Ovary (tissue), 9 donors: ENCODE data around the gene WDR31. TPM values are rescaled to one million over a fixed set of nuclear protein-coding genes. Genes with fewer than 3 reads are reported as not detected.

Source experiments
- DNase-seq, 5 donors: peaks; one replicate each; pipeline ENCODE4 v3.0.0-alpha.2; 2019 to 2020
- H3K27ac ChIP-seq, 2 donors: fragments of 200-600 bp; one replicate each; pipeline versions ENCODE4 v1.5.1 to v1.8.0; 2019 to 2022
- H3K27me3 ChIP-seq: fragments of 200-600 bp; one replicate; pipeline ENCODE4 v1.8.0; 2022
- H3K36me3 ChIP-seq: fragments of 200-600 bp; sonication (generic); one replicate; pipeline ENCODE4 v1.5.1; 2019
- H3K4me1 ChIP-seq: one replicate; pipeline ENCODE4 v1.8.1; 2013; ENCODE audit warnings: mild to moderate bottlenecking, moderate library complexity; ENCODE audit not compliant: insufficient read depth
- H3K4me3 ChIP-seq: fragments of 200-600 bp; sonication (generic); one replicate; pipeline ENCODE4 v1.5.1; 2017
- H3K9me3 ChIP-seq, 2 donors: fragments of 200-600 bp in 1 of 2; sonication (generic) in 1 of 2; one replicate each; pipeline versions ENCODE4 v1.5.1 to v1.8.1; 2013 to 2019; ENCODE audit warnings: mild to moderate bottlenecking in 1 of 2, moderate library complexity in 1 of 2
- CTCF ChIP-seq, 3 donors: fragments of 450-650 bp in 2 of 3; fragments of 200-600 bp in 1 of 3; IDR thresholded peaks; one replicate each; pipeline versions ENCODE4 v1.5.1 to v1.8.0; 2016 to 2022; ENCODE audit warnings: antibody characterized with exemption in 3 of 3, mild to moderate bottlenecking in 1 of 3
- EP300 ChIP-seq: sonication (generic); formaldehyde crosslinking; IDR thresholded peaks from one replicate; pipeline ENCODE4 v1.6.1; 2017; ENCODE audit warnings: antibody characterized with exemption
- POLR2A ChIP-seq: fragments of 450-650 bp; IDR thresholded peaks from one replicate; pipeline ENCODE4 v1.6.1; 2017; ENCODE audit warnings: antibody characterized with exemption, mild to moderate bottlenecking, moderate library complexity
- WGBS, 3 donors: extraction: QIAGEN DNeasy Blood & Tissue Kit in 1 of 3; methylation state at CpG; one replicate each; pipeline versions ENCODE4 v1.1.5 to v1.1.7; 2013 to 2017; 5-methylcytosine and 5-hydroxymethylcytosine counted together
- intact Hi-C, 4 donors: fragments of 100-400 bp; cut with DNase I; formaldehyde crosslinking; loops; one replicate each; pipeline versions ENCODE4 v1.11.0 to v1.15.1; 2022 to 2023
- polyA plus RNA-seq, 2 donors: library from polyadenylated mRNA; stranded (reverse); fragments of 200-250 nt in 1 of 2; fragments of 350-450 nt in 1 of 2; fragmentation: Illumina TruSeq in 1 of 2; extraction: RNeasy Lipid Tissue Mini Kit (QIAGEN cat#74804) in 1 of 2; gene quantifications; one replicate each; pipeline ENCODE4 v1.2.3, GENCODE V29; 2013 to 2014
- total RNA-seq, 7 donors: library from RNA; depleted of rRNA in 2 of 7; stranded (reverse); fragments of >200 nt in 2 of 7; fragmentation: NEBNext Ultra II Directional in 3 of 7; extraction: Animal tissue kit (Norgen Biotek cat#: 25700) in 3 of 7; gene quantifications; one replicate each; pipeline versions ENCODE4 v1.1.0 to v1.2.4, GENCODE V29; 2016 to 2023
- donor health status: DM: no; HTN: no; CAD: no; lungs with moderate emphysema.
- donor health status: DM: no; HTN: no; CAD: no.
- donor health status: Bipolar disorder and iron deficiency.
- donor health status: DM: yes; HTN: yes; CAD: no.
- donor health status: DM: no; HTN: no; CAD: no.
- donor health status: DM: yes; HTN: yes; CAD: no.

The WDR31 gene
- total and polyA plus RNA-seq, 9 donors: 1.7 to 5.3 (median 3.4) TPM

- H3K9me3 ChIP-seq: no peaks in the 10 kb centered on the region
- TF ChIP-seq POLR2A (no peak), CTCF (IDR thresholded peaks at IDR 0.05) (no peak), EP300 (no peak)
- intact Hi-C loops: no loop called here
- H3K4me1 ChIP-seq: peaks cover 5% of the 10 kb centered on the region
- no peak overlapping the region for H3K4me3 ChIP-seq
- DNase-seq: no peak
- H3K36me3 ChIP-seq: no peaks in the 10 kb centered on the region
- no peaks in the 10 kb centered on the region for H3K27me3 ChIP-seq
- WGBS, 3 donors: 93 to 98% (median 97%) methylated on average over 2 of the region's 2 CpGs
- H3K27ac ChIP-seq: no peak overlapping the region
Measured at GRCh38 chr9:113337714-113338113, 2.4 kb downstream of the WDR31 start.

- Histone ChIP-seq H3K27me3 (no peaks in the 10 kb centered on the region), H3K4me3 (no peak overlapping the region), H3K4me1 (no peaks in the 10 kb centered on the region), H3K36me3 (no peaks in the 10 kb centered on the region), H3K27ac (no peak overlapping the region), H3K9me3 (no peaks in the 10 kb centered on the region)
- no peak for TF ChIP-seq EP300
- no peak for TF ChIP-seq CTCF (IDR thresholded peaks at IDR 0.05)
- TF ChIP-seq POLR2A: no peak
- DNase-seq: no peak
- WGBS, 3 donors: 23 to 38% (median 34%) methylated on average over 4 of the region's 4 CpGs
- intact Hi-C loops: no loop called here
Measured at GRCh38 chr9:113331780-113332179, 8.3 kb downstream of the WDR31 start.

GRCh38 chr9:113328045-113328782 lies 11.9 kb downstream of the WDR31 start:
- no peaks in the 10 kb centered on the region for H3K9me3 ChIP-seq
- no peaks in the 10 kb centered on the region for H3K4me1 ChIP-seq
- H3K36me3 ChIP-seq: no peaks in the 10 kb centered on the region
- no peak overlapping the region for H3K4me3 ChIP-seq
- 93 to 97% (median 94%) methylated on average over 3 of the region's 3 CpGs for WGBS, 3 donors
- TF ChIP-seq EP300: no peak
- TF ChIP-seq CTCF (IDR thresholded peaks at IDR 0.05): no peak
- no peak for TF ChIP-seq POLR2A
- H3K27me3 ChIP-seq: no peaks in the 10 kb centered on the region
- no peak for DNase-seq
- intact Hi-C loops: no loop called here
- H3K27ac ChIP-seq: no peak overlapping the region

GRCh38 chr9:113326230-113326629 lies 13.8 kb downstream of the WDR31 start:
- TF ChIP-seq CTCF (IDR thresholded peaks at IDR 0.05): no peak
- no peak for TF ChIP-seq POLR2A
- TF ChIP-seq EP300: no peak
- Histone ChIP-seq H3K27ac (no peak overlapping the region), H3K36me3 (no peaks in the 10 kb centered on the region), H3K9me3 (no peaks in the 10 kb centered on the region), H3K4me3 (no peak overlapping the region), H3K4me1 (no peaks in the 10 kb centered on the region), H3K27me3 (no peaks in the 10 kb centered on the region)
- DNase-seq: no peak
- WGBS, 3 donors: 94 to 97% (median 95%) methylated on average over 4 of the region's 4 CpGs
- intact Hi-C loops: no loop called here
